ENCODE results near the gene TFF3.

The TFF3 gene

GRCh38 chr21:42269386-42269785, 45.8 kb downstream of the TFF3 start:
- TF ChIP-seq CTCF (IDR thresholded peaks at IDR 0.05) = no peak
- no peaks in the 10 kb centered on the region for H3K36me3 ChIP-seq (ENCODE audit: control insufficient read depth, insufficient read depth, low read length)
- no peak overlapping the region for H2AFZ ChIP-seq
- H3K9ac ChIP-seq = no peak overlapping the region
- no peaks in the 10 kb centered on the region for H3K27me3 ChIP-seq (ENCODE audit: control insufficient read depth, insufficient read depth, low read length)
- no peaks in the 10 kb centered on the region for H3K9me3 ChIP-seq (ENCODE audit: control insufficient read depth, low read length)
- no peak overlapping the region for H3K27ac ChIP-seq
- H3K4me3 ChIP-seq (ENCODE audit: low read depth, low read length) = no peak overlapping the region
- H3K4me1 ChIP-seq = peaks cover under 1% of the 10 kb centered on the region
- H3K4me2 ChIP-seq (ENCODE audit: low read length) = no peak overlapping the region
- no peaks in the 10 kb centered on the region for H3K79me2 ChIP-seq

- Histone ChIP-seq H3K4me1 (peaks cover 3% of the 10 kb centered on the region), H2AFZ (no peak overlapping the region), H3K27ac (no peak overlapping the region), H3K4me2 (ENCODE audit: low read length) (no peak overlapping the region), H3K36me3 (ENCODE audit: control insufficient read depth, insufficient read depth, low read length) (no peaks in the 10 kb centered on the region), H3K4me3 (ENCODE audit: low read depth, low read length) (no peak overlapping the region), H3K9me3 (ENCODE audit: control insufficient read depth, low read length) (no peaks in the 10 kb centered on the region), H3K79me2 (peaks cover 5% of the 10 kb centered on the region), H3K27me3 (ENCODE audit: control insufficient read depth, insufficient read depth, low read length) (no peaks in the 10 kb centered on the region), H3K9ac (no peak overlapping the region)
- no peak for TF ChIP-seq CTCF (IDR thresholded peaks at IDR 0.05)
Measured at GRCh38 chr21:42266971-42267556, 48.1 kb downstream of the TFF3 start.

- H3K36me3 ChIP-seq (ENCODE audit: control insufficient read depth, insufficient read depth, low read length) = no peaks in the 10 kb centered on the region
- H3K4me1 ChIP-seq = peaks cover 3% of the 10 kb centered on the region
- no peaks in the 10 kb centered on the region for H3K27me3 ChIP-seq (ENCODE audit: control insufficient read depth, insufficient read depth, low read length)
- no peak for TF ChIP-seq CTCF (IDR thresholded peaks at IDR 0.05)
- no peak overlapping the region for H3K4me3 ChIP-seq (ENCODE audit: low read depth, low read length)
- H3K79me2 ChIP-seq = peaks cover 5% of the 10 kb centered on the region
- H3K4me2 ChIP-seq (ENCODE audit: low read length) = no peak overlapping the region
- H3K9me3 ChIP-seq (ENCODE audit: control insufficient read depth, low read length) = no peaks in the 10 kb centered on the region
- no peak overlapping the region for H2AFZ ChIP-seq
- H3K27ac ChIP-seq = no peak overlapping the region
- H3K9ac ChIP-seq = no peak overlapping the region
Measured at GRCh38 chr21:42265231-42265812, 49.9 kb downstream of the TFF3 start.

- Histone ChIP-seq H3K4me3 (ENCODE audit: low read depth, low read length) (no peak overlapping the region), H3K9me3 (ENCODE audit: control insufficient read depth, low read length) (no peaks in the 10 kb centered on the region), H2AFZ (no peak overlapping the region), H3K79me2 (peaks cover 5% of the 10 kb centered on the region), H3K9ac (no peak overlapping the region), H3K36me3 (ENCODE audit: control insufficient read depth, insufficient read depth, low read length) (no peaks in the 10 kb centered on the region), H3K27ac (peak overlapping the region; percentile 77), H3K27me3 (ENCODE audit: control insufficient read depth, insufficient read depth, low read length) (no peaks in the 10 kb centered on the region), H3K4me2 (ENCODE audit: low read length) (no peak overlapping the region), H3K4me1 (peaks cover 3% of the 10 kb centered on the region)
- no peak for TF ChIP-seq CTCF (IDR thresholded peaks at IDR 0.05)
Measured at GRCh38 chr21:42264245-42265195, 50.7 kb downstream of the TFF3 start.
